HCT116 (cell line): ENCODE data around the gene POLD2. TPM values are rescaled to one million over a fixed set of nuclear protein-coding genes. Genes with fewer than 3 reads are reported as not detected.

Experiments
- ATAC-seq: fragments of 200-7000 bp; cut with Tn5 transposase; 2 replicates; pipeline ENCODE4 v1.9.1; 2020; ENCODE audit warnings: mild to moderate bottlenecking, moderate library complexity
- BruUV-seq: library from RNA; stranded (reverse); fragments of 400-500 nt; replicated peaks from 2 replicates; lab custom pipeline; 2021; lab: Mats Ljungman, UMichigan
- CTCF ChIA-PET: fragments of 300-600 bp; sonication (Branson Sonifier 250); formaldehyde crosslinking; loops from one replicate; lab custom pipeline; 2021; ENCODE audit warnings: antibody characterized with exemption; lab: Charles Lee
- POLR2A ChIA-PET: fragments of 300-600, 350-600 bp; sonication (Branson Sonifier 250); formaldehyde crosslinking; loops from one replicate; lab custom pipeline; 2021; ENCODE audit warnings: antibody characterized with exemption; lab: Charles Lee
- RAD21 ChIA-PET, 2 experiments: fragments of 300-600 bp; sonication (Branson Sonifier 250); formaldehyde crosslinking; loops; one replicate each; lab custom pipeline; 2023; ENCODE audit warnings: low total read pairs in 2 of 2; ENCODE audit not compliant: uncharacterized antibody in 2 of 2, unreplicated experiment in 2 of 2, low non-redundant PET in 1 of 2; lab: Charles Lee
- DNase-seq: peaks from one replicate; pipeline ENCODE4 v3.0.0-alpha.2; 2010; ENCODE audit warnings: low read depth, low spot score
- H2AFZ ChIP-seq: fragments of 200-600 bp; shearing (Covaris generic), sonication (generic); 2 replicates; pipeline ENCODE4 v1.6.1; 2017; ENCODE audit warnings: low read depth, mixed run types, mixed read lengths, antibody characterized with exemption, low read length; ENCODE audit not compliant: poor library complexity, severe bottlenecking
- H3K27ac ChIP-seq: 2 replicates; pipeline ENCODE4 v1.5.1; 2012; ENCODE audit warnings: low read depth, low read length
- H3K27me3 ChIP-seq: fragments of 200-600 bp; sonication (generic); 2 replicates; pipeline ENCODE4 v1.6.1; 2016; ENCODE audit warnings: mixed run types, low read length, mixed read lengths; ENCODE audit not compliant: insufficient read depth
- H3K36me3 ChIP-seq, 2 experiments: fragments of 200-500 bp in 1 of 2; fragments of 200-600 bp in 1 of 2; sonication (Bioruptor generic) in 1 of 2; sonication (generic) in 1 of 2; 2 replicates each; pipeline versions ENCODE4 v1.5.1 to v1.6.1; 2014 to 2016; ENCODE audit warnings: low read length in 2 of 2, inconsistent platforms in 1 of 2, mixed read lengths in 1 of 2, mixed run types in 1 of 2; ENCODE audit not compliant: insufficient read depth in 2 of 2, control insufficient read depth in 1 of 2
- H3K4me1 ChIP-seq, 2 experiments: fragments of 200-600 bp in 1 of 2; sonication (generic) in 1 of 2; 2 replicates each; pipeline versions ENCODE4 v1.5.1 to v1.6.1; 2012 to 2017; ENCODE audit warnings: low read length in 2 of 2, inconsistent platforms in 1 of 2, mild to moderate bottlenecking in 1 of 2, mixed read lengths in 1 of 2, mixed run types in 1 of 2, moderate library complexity in 1 of 2; ENCODE audit not compliant: insufficient read depth in 2 of 2, control insufficient read depth in 1 of 2
- H3K4me2 ChIP-seq: fragments of 200-600 bp; sonication (generic); 2 replicates; pipeline ENCODE4 v1.6.1; 2017; ENCODE audit warnings: mixed run types, low read length, mixed read lengths
- H3K4me3 ChIP-seq, 2 experiments: fragments of 200-600 bp in 1 of 2; sonication (generic) in 1 of 2; replicated peaks in 1 of 2; 2 replicates each; pipeline ENCODE4 v1.5.1; 2011 to 2016; ENCODE audit warnings: low read length in 2 of 2, control low read depth in 1 of 2, low read depth in 1 of 2, mild to moderate bottlenecking in 1 of 2, mixed read lengths in 1 of 2, mixed run types in 1 of 2
- H3K79me2 ChIP-seq: fragments of 200-600 bp; sonication (generic); 2 replicates; pipeline ENCODE4 v1.6.1; 2017; ENCODE audit warnings: mild to moderate bottlenecking, mixed run types, low read length, moderate library complexity, mixed read lengths; ENCODE audit not compliant: insufficient read depth
- H3K9ac ChIP-seq: fragments of 200-600 bp; sonication (generic); 2 replicates; pipeline ENCODE4 v1.6.1; 2016; ENCODE audit warnings: low read length, mixed read lengths
- H3K9me2 ChIP-seq: fragments of 200-600 bp; sonication (generic), shearing (Covaris generic); 2 replicates; pipeline ENCODE4 v1.6.1; 2017; ENCODE audit warnings: mixed run types, mild to moderate bottlenecking, moderate library complexity; ENCODE audit not compliant: insufficient read depth
- H3K9me3 ChIP-seq, 2 experiments: fragments of 200-500 bp in 1 of 2; fragments of 200-600 bp in 1 of 2; sonication (Bioruptor generic) in 1 of 2; sonication (generic) in 1 of 2; 2 replicates each; pipeline ENCODE4 v1.6.1; 2014 to 2017; ENCODE audit warnings: low read length in 2 of 2, mixed read lengths in 2 of 2, inconsistent platforms in 1 of 2, low read depth in 1 of 2, mild to moderate bottlenecking in 1 of 2, mixed run types in 1 of 2, moderate library complexity in 1 of 2; ENCODE audit not compliant: control insufficient read depth in 1 of 2, insufficient read depth in 1 of 2
- H4K20me1 ChIP-seq: fragments of 200-600 bp; sonication (generic), shearing (Covaris generic); 2 replicates; pipeline ENCODE4 v1.6.1; 2017; ENCODE audit warnings: mixed run types, mild to moderate bottlenecking, moderate library complexity; ENCODE audit not compliant: insufficient read depth
- ATF3 ChIP-seq: IDR thresholded peaks from 2 replicates; pipeline ENCODE4 v1.6.1; 2012
- CBX3 ChIP-seq: IDR thresholded peaks from 2 replicates; pipeline ENCODE4 v1.6.1; 2012; ENCODE audit warnings: low read depth
- CEBPB ChIP-seq: IDR thresholded peaks from 2 replicates; pipeline ENCODE4 v1.6.1; 2012; ENCODE audit warnings: low read depth
- CTCF ChIP-seq, 3 experiments: fragments of 200-600 bp in 1 of 3; sonication (generic) in 1 of 3; IDR thresholded peaks in 2 of 3; conservative IDR thresholded peaks in 1 of 3; 2 replicates each; pipeline ENCODE4 v1.5.1; 2012 to 2017; ENCODE audit warnings: low read depth in 2 of 3, low read length in 2 of 3, antibody characterized with exemption in 1 of 3, borderline replicate concordance in 1 of 3, control low read depth in 1 of 3, mild to moderate bottlenecking in 1 of 3, mixed read lengths in 1 of 3, mixed run types in 1 of 3, moderate library complexity in 1 of 3; ENCODE audit not compliant: insufficient read depth in 1 of 3
- EGR1 ChIP-seq: IDR thresholded peaks from 2 replicates; pipeline ENCODE4 v1.6.1; 2012; ENCODE audit warnings: low read depth
- ELF1 ChIP-seq: IDR thresholded peaks from 2 replicates; pipeline ENCODE4 v1.6.1; 2012; ENCODE audit warnings: low read depth, borderline replicate concordance
- EZH2 ChIP-seq: fragments of 200-600 bp; sonication (generic); IDR thresholded peaks from 2 replicates; pipeline ENCODE4 v1.6.1; 2017; ENCODE audit warnings: antibody characterized with exemption, mixed run types
- EZH2phosphoT487 ChIP-seq: fragments of 200-600 bp; IDR thresholded peaks from 2 replicates; pipeline ENCODE4 v1.6.1; 2018; ENCODE audit warnings: antibody characterized with exemption, borderline replicate concordance
- FOSL1 ChIP-seq: IDR thresholded peaks from 2 replicates; pipeline ENCODE4 v1.6.1; 2012; ENCODE audit warnings: low read depth
- MAX ChIP-seq: IDR thresholded peaks from 2 replicates; pipeline ENCODE4 v1.6.1; 2012
- POLR2A ChIP-seq: IDR thresholded peaks from 2 replicates; pipeline ENCODE4 v1.7.0; 2011; ENCODE audit warnings: borderline replicate concordance; ENCODE audit not compliant: insufficient read depth, insufficient read length; ENCODE audit errors: extremely low read depth
- POLR2AphosphoS5 ChIP-seq: IDR thresholded peaks from 2 replicates; pipeline ENCODE4 v1.6.1; 2011; ENCODE audit warnings: mild to moderate bottlenecking, low read depth, low read length, moderate library complexity
- REST ChIP-seq: IDR thresholded peaks from 2 replicates; pipeline ENCODE4 v1.6.1; 2012; ENCODE audit warnings: low read depth
- SIN3A ChIP-seq: IDR thresholded peaks from 2 replicates; pipeline ENCODE4 v1.6.1; 2012; ENCODE audit warnings: low read depth
- SP1 ChIP-seq: IDR thresholded peaks from 2 replicates; pipeline ENCODE4 v1.6.1; 2012; ENCODE audit warnings: low read depth
- SRF ChIP-seq: IDR thresholded peaks from 2 replicates; pipeline ENCODE4 v1.6.1; 2012; ENCODE audit warnings: low read depth
- YY1 ChIP-seq: IDR thresholded peaks from 2 replicates; pipeline ENCODE4 v1.6.1; 2011; ENCODE audit warnings: low read length, low read depth, moderate library complexity, mild to moderate bottlenecking; ENCODE audit not compliant: insufficient replicate concordance; ENCODE audit errors: extremely low read depth
- ZFX ChIP-seq: fragments of 450-650 bp; IDR thresholded peaks from 2 replicates; pipeline ENCODE4 v1.6.1; 2017
- ZNF274 ChIP-seq: fragments of 200-500 bp; sonication (Bioruptor generic); IDR thresholded peaks from 2 replicates; pipeline ENCODE4 v1.6.1; 2014; ENCODE audit warnings: mild to moderate bottlenecking, low read depth, low read length, inconsistent platforms
- intact Hi-C: fragments of 100-400 bp; cut with micrococcal nuclease; formaldehyde crosslinking; loops from 2 replicates; pipeline ENCODE4 v1.10.0; 2022
- total RNA-seq: library from RNA; stranded (reverse); gene quantifications from one replicate; pipeline ENCODE4 v1.2.1, GENCODE V29; 2021; ENCODE audit not compliant: unreplicated experiment

Gene POLD2
- total RNA-seq, 1 experiment from 2014 or later = 237 TPM

- Histone ChIP-seq H3K4me3 (no peak overlapping the region), H3K79me2 (peaks cover 2% of the 10 kb centered on the region; the same call in 1 of the 2 replicates), H3K9ac (no peak overlapping the region), H3K27me3 (no peaks in the 10 kb centered on the region), H3K4me1 (peaks cover 11 to 33% of the 10 kb centered on the region in 2 experiments), H3K9me3 (no peaks in the 10 kb centered on the region), H2AFZ (no peak overlapping the region), H4K20me1 (no peaks in the 10 kb centered on the region), H3K9me2 (no peaks in the 10 kb centered on the region), H3K36me3 (peaks cover 24 to 33% of the 10 kb centered on the region in 2 experiments; a peak in 3 of 4 replicates), H3K27ac (no peak overlapping the region), H3K4me2 (no peak overlapping the region)
- ChIA-PET RAD21 (no interaction called here), POLR2A (interaction anchor here (0.7 kb wide), 1 partner anchor 39 kb away, joined by 3 read pairs; no protein-coding TSS in a partner anchor), CTCF (no interaction called here)
- DNase-seq (no peak), ATAC-seq (no peak)
- BruUV-seq = no TSS peak
- intact Hi-C loops = no loop called here
- TF ChIP-seq FOSL1 = no peak
- no peak for TF ChIP-seq EGR1
- TF ChIP-seq EZH2phosphoT487 = no peak
- no peak for TF ChIP-seq CEBPB
- TF ChIP-seq MAX = no peak
- no peak for TF ChIP-seq ZFX
- TF ChIP-seq CTCF (IDR thresholded peaks at IDR 0.05 in 2 of 3, conservative IDR thresholded peaks at IDR 0.05 in 1 of 3; ENCODE audit: borderline replicate concordance in 1 of 3, insufficient read depth in 1 of 3, low read depth in 2 of 3, low read length in 2 of 3) = no peak
- no peak for TF ChIP-seq SP1
- TF ChIP-seq POLR2AphosphoS5 = no peak
- no peak for TF ChIP-seq REST
- no peak for TF ChIP-seq CBX3
- no peak for TF ChIP-seq EZH2
- TF ChIP-seq ATF3 = no peak
- no peak for TF ChIP-seq POLR2A
- no peak for TF ChIP-seq YY1
- TF ChIP-seq ZNF274 = no peak
- no peak for TF ChIP-seq ELF1
- TF ChIP-seq SIN3A = no peak
- no peak for TF ChIP-seq SRF
- TF ChIP-seq, all 23 proteins: peak for 0
Measured at GRCh38 chr7:44075296-44076075, 47.9 kb downstream of the POLD2 start.
